GM19463 (cell line): ENCODE data around the gene HOXB3.

Source experiments
- ATAC-seq: cut with Tn5 transposase; IDR thresholded peaks from one replicate; pipeline ENCODE4 v1.9.1; 2021; ENCODE audit warnings: mild to moderate bottlenecking, moderate library complexity; ENCODE audit not compliant: unreplicated experiment

Gene HOXB3

DNA sequence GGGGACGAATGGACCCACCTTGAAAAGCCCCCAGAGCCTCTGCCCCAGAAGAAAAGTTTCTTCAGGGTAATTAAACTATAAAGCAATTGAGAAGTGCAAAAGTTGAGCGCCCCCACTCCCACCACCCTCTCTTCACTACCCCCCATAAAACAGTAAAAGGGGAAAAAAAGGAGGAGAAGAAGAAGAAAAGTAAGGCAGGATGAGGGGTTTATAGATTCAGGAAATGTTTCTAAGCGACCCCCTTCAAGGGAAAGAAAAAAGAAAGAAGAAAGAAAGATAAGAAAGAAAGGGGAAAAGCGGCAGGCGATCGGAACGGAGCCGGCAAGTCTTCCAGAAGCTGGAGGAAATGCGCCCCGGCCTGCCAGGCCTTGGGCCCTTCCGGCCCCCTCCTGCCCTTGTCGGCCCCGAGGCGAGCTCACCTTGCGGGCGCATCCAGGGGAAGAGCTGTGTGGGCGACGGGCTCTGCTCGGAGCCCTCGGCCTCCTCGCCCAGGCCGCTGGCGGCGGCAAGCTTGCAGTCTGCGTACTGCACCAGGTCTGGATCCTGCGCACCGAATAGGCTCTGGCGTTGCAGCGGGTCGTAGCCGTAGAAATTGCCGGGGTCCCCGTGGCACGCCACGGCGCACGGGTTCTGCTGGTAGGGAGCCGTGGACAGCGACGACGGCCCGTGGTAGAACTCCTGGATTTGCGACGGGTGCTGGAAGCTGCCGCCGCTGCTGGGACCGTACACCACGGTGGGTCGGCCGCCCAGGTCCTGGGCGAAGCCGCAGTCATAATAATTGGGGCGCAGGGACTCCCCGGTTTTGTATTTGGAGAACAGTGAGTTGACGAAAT is 24.0 kb upstream of the HOXB3 start:
- no peak for ATAC-seq

DNA sequence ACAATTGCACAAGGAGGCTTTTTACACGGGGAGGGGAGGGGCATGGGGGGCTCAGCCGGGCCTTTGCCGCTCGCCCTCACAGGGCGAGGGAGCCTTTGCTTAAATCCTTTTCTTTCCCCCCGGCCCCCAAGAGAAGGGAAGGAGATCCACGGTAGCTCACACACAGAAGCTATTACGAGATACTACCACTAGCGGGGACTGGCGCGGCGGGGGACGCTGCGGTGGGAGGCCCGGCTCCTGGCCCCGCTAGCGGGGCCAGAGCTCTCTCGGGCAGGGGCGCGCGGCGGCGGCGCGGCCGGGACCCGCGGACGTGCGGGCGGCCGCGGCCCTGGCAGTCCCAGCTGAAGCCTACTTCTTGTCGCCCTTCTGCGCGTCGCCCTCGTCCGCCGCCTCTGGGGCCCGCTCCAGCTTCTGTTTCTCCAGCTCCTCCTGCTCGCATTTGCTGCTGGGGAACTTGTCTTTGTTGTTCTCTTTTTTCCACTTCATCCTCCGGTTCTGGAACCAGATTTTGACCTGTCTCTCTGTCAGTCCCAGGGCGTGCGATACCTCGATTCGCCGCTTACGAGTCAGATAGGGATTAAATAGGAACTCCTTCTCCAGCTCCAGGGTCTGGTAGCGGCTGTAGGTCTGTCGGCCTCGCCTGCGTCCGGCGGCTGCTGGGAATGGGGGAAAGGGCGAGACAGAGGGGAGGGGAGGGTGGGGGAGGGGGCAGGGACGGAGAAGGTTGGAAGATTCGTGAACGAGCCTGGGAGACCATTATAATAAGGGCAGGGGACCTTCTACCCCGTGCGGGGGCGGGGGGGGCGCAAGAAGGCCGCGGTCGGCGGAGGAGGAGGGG is 23.0 kb upstream of the HOXB3 start:
- no peak for ATAC-seq

DNA sequence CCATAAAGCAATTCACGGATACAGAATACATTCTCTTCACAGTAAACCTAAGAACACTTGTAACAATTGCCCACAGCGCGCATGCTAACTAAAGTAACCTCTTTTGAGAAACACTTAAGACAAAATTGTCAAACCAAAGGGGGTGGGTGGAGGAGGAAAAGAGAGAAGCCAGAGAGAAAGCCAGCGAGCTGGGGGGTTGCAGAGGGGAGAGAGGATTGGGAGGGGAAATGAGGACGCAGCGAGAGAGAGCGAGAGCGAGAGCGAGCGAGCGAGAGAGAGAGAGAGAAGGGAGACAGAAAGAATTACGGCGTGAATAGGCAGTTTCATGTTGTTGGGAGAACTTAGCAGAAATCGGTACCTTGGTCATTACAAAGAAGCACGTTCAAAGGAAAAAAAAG is 22.4 kb upstream of the HOXB3 start:
- ATAC-seq, result no peak

DNA sequence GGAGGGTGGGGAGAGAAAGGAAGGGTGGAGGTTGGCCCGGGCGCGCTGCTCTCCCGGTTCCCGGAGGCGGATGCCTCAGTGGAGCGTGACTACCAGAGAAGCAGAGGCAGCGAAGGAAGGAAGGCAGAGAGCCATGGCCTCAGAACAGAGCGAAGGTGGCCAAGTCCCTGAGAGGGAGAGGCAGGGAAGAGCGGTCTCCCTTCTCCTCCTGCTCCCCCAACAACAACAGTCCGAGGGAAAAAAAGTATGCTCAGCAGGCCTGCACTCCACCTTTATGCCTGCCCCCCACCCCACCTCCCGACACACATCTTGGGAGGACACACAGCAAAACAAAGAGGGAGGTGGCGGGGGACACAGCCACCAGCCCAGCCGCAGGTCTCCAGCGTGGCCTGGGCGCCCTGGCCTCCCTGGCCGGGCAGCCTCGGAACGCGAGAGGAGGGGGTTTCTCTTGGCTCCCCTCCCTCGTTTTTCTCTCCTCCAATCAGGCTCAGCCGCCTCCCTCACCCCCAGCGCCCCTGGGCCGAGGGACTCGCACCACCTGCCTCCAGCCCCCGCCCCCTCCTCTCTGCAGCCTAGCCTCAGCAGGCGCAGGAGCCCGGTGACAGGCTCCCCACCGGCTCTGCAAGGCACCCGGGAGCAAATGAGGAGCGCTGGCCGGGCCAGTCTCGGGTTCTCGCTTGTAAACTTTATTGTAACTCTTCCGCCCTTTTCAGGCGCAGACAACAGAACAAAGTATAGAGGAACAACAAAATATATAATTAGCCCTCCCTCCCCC is 21.8 kb upstream of the HOXB3 start:
- no peak for ATAC-seq

DNA sequence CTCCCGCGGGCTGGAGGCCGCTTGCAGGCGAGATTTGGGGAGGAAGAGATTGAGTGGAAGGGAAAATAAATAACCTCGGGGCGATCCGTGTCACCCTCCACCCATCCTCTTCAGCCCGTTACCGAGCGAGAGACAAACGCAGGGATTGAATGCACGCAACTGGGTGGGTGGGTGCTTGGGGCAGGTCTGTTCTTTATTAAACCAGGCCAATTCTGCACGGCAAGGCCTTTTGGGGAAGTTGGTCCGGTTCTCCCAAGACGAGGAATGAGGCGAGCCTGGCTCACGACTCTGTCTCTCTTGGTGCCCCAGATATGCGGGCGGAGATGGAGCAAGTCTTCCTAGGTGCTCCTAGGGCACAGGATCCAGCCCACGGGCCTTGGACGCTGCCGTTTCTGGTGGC is 21.2 kb upstream of the HOXB3 start:
- ATAC-seq, result no peak

DNA sequence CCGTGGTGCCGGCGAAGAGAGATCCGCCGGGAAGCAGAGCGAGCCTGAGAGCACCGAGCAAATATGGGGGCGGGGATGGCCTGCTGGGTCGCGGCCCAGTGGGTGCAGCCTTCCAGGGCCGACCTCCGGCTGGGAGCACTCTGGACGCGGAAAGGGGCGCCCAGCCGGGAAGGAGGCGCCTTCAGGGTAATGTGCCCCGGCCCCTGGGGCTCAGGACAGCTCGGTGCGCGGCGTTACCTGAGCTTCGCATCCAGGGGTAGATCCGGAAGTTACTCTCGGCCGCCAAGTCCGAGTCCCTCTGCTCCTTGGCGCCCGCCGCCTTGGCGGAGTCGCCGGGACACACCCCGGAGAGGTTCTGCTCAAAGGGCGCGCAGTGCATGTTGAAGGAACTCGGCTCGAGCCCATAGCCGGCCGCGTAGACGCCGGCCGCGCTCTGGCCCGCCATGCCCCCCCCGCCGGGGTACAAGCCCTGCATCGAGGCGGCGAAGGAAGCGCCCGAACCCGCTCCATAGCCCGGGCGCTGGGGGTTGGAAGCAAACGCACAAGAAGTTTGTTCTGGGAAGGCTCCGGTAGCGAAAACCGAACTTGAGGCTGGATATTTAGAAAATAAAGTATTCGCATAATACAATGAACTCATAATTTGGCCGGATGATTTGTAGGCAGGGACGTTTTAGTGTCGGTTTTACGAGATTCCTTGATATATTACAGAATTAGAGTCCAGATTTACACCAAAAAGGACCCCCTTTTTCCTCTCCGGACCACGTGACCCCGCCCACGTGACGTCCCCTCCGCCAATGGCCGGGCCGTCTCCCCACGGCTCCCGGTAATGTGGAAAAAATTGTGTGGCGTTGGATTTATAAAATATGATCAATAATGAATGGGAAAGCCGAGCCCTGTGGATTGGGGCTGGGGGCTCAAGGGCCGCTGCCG is 20.5 kb upstream of the HOXB3 start, which contains the start of gene HOXB7:
TSS of gene HOXB7 (minus strand) at position 736 of the 930 bp plus-strand sequence. CDS start at position 637, 99 bp downstream.
- ATAC-seq, result no peak

DNA sequence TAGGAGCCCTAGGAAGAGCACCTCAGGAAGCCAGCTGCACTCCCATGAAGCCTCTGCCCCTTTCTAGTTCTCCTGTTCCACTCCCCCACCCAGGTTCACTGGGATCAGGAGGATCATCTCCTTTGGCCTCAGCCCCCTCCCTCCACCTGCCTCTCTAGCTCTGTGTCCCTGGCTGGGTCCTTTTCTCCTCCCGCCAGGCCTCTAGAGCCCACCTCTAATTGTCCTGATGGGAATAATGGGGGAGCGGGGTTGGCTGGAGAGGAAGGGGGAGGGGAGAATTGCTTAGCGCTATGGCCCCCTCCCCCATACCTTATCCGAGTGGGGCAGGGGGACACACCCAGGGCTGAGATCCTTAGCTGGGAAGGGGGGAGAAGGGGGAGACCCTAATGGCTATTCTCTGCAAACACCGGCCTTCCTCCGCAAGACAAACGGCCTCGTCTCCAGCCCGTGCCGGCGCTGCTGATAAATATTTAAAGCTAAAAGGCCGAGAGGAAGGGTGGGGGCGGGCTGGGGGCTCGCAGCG is 19.8 kb upstream of the HOXB3 start:
- ATAC-seq, result no peak

DNA sequence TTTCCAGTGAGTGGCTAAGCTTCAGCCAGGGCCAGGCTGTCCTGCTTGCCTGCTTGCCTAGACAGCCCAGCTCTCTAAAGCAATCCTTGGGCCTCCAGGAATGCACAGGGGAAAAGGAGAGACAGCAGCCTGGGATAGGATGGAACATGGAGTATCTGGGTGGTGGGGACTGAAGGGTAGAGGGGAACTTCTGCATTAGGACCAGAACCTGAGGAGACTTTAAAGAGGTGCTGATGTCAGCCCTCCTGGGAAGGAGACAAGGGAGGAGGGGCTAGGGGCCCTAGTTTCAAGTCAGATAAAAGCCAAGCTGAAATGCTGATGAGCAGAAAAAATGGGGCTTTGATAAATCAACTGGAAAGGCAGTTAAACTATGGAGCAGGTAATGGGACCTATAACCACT is 19.0 kb upstream of the HOXB3 start:
- no peak for ATAC-seq

DNA sequence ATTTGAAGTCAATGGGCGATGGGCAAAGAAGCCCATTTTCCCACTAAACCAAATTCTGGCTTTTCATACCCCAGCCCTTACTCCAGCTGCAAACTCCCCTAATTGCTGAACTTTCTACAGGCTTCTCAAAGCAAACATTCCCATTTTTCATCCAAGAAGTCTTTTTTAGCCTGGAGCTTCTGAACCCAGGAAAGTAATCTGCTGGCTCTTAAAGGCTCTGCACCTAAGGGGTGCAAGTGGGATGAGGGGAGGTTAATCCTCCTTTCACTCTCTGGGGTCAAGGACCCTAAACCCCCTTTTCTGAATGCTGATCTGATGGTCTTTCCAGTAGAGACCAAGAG is 18.4 kb upstream of the HOXB3 start:
- ATAC-seq, result no peak

DNA sequence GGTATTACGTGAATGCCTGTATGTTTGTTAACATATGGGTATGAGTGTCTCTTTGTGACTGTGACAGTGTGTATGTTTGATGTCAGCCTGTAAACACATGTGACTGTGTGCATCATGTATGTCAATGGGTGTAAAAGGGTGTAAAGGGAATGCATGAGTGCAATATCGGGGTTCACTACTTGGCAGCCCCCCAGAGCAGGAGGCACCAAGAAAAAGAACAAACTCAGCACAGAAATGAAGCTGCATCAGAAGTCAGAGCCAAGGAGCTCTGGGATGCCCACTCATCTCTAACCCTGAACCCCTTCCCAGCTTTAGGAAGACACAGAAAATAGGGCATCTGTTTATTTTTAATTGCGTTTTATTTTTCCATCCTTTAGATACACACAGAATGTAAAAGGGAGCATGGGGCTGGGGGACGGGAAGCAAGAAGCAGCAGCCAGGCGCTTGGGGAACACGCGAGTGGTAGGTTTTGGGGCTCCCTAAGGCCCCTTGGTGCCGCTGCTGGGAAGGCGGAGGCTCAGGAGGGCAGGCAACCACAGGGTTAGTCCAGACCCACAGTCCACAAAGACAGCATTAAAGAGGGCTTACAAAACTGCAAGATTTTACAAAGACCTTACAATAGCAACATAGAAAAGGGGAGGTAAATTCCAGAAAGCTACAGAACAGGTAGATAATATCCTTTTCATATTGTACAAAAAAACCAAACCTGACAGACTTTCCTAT is 17.0 kb upstream of the HOXB3 start:
- ATAC-seq, result no peak

DNA sequence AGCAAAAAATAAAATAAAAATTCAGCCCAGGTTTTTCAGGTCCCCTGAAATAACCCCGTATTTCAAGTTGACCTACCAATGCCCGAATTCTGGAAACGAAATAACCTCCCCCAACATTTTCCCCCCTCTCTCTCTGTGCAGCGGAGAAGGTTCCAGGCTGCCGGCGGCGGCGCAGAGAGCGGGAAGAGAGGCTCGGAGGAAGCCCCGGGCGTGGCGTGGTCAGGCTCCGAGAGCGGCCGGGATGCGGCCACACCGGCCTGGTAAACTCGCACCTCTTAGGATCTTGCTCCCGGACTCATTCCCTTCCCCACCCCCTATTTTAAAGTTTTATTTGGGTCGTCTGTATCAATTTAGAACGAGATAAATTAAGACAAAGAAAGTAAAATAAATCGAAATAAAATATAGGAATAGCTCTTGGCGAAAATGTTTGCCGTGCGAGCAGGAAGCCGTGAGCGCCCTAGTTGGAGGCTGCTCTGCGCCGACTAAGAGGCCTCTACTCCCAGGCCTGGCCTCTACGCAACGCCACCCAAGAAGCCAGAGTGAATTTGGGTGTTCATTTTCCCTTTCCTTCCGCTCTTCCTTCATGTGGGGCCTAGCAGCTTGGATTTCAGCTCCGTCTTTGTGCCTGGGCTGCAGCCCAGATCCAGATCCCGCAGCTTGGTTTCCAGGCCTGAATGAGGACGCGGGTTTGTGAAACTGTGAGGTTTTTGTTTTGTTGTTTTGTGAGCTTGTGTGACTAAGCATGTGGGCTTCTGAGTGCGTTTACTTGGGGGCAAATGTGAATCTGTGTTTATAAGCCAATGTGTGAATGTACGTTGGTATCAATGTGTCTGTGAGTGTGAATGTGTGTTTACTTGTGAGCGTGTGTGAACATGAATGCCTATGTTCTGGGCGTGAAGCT is 16.2 kb upstream of the HOXB3 start:
- no peak for ATAC-seq

DNA sequence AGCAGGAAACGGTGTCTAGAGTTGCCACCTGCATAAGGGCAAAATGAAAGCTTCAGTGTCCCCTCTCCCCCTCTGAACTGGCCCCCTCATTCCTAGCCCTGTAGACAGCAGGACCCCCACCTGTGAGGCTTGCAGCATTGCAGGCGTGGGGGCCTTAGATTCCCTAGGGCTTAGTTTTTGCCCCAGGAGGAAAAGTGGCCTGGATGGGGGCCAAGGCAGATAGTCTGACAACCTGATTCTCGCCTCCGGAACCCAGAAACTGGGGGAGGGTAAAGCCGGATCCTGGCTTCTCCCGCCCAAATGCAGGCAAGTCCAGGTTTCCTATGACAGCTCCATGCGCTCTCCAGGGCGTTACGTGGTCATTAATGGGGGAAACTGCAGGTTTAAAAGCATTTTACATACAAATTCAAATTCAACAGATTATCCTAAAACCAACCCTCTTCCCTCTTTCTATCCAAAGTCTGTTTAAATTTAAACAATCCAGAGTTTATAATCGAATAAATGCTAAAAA is 15.4 kb upstream of the HOXB3 start:
- ATAC-seq, result no peak

DNA sequence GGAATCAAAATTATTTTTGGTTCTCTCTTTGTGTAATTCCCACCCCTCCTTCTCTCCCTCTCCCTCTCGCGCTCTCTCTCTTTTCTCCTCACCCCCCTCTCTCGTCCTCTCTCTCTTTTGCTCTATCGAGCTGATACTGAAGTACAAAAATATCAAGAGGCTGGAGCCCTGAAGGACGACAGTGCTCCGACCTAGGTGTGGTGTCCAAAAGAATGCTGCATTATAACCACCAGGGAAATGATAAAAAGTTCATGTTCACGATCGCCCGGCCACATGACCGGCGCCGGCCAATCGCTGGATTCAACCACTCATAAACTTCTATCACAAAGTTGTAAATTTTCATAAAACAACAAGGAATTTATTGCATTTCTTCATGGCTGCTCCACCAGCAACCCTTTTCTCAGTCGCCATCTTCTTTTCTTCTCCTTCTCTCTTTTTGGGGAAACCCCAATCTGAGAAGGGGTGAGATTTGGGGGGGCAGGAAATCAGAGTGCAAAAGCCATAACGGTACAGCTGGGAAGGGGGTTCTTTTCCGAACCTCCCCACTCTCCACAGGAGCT is 14.8 kb upstream of the HOXB3 start, which contains the start of gene HOXB6:
TSS of gene HOXB6 (minus strand) at position 217 of the 560 bp plus-strand sequence. CDS start 6,836 bp downstream, outside the sequence.
- ATAC-seq, result no peak

DNA sequence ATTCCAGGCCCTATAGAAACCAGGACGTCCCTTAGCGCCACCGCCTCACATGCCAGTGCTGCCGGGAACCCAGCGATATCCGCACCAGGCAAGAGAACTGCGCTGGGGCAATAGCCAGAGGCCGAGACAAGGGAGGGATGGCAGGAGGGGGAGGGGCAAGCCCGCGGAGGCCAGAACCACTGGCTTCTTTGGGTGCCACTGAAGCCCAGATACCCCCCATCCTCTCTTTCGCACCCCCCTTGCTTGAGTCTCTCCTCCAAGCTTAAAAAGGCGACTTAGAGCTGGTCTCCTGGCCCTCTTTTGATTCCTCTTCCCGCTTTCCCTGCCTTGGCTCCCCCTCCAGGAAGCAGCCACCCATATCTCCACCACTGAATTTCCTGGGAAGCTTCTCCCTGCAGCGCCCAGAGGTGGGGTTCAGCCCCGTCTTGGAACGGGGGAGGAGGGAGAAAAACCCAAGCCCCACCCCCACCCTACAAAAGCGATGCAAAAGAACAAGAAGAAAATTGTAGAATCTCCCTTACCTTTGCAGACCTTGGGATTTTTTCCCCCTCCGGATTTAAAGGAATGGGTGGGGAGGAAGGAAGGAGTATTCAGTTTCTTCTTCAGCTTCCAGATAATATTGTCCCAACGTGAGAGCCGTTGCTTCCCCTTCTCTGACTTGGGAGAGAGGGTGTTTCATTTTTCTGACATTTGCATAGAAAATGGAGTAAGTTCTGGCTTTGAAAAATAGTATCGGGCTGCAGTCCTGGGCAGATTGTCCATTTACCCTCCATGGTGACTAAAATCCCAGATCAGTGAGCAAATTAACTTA is 14.1 kb upstream of the HOXB3 start:
- ATAC-seq, result no peak

DNA sequence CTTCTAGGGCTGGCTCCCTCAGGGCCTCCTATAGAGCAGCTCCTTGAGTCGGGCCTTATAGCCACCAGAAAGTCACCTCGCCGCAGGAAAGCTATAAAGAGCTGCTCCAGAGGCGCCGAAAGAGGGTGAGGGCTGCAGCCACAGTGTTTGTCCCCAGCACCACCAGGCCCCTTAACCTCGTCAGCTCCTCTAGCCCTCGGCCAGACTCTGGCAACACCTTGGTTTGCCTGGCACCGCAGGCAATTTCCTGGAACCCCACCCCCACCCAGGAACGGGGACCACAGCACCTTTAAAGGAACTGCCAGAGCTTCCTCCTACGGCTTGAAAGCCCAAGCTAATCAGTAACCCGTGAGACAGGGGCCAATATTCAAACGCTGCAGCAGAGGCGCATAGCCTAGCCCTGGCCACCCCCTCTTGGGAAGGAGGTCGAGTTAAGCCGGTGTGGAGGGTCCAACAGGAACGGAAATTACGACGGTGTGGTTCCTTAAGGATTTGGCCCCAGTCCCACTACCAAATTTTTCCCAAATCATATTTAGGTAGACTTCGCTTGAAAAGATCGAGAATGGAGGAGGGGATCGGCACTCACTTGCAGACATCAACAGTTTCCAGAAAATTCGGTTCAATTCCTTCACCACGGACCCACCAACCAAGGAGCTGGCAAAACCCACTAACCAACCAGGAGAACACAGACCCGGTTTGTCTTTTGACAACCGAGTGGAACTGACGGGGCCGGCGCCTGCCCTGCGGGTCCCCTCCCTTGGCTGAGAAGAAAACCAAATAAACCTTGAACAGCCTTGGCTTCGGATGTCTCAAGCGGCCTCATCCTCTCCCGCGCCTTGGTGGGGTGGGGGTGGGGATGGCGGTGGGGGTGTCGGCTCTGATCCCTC is 11.7 kb upstream of the HOXB3 start:
- no peak for ATAC-seq

DNA sequence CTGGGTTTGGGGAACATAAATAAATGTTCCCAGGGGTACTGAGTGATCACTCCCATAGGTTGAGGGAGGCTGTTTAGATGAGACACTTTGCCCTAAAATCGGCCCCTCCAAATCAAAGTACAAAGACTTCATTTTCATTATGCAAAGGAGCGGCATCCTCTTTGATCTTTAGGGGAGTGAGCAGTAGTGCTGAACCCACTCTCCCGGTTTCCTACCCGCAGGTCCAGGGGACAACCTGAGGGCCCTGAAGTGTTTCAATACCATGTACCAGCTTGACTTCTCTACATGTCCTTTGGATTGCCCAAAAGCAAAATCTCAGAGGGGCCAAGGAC is 11.1 kb upstream of the HOXB3 start:
- ATAC-seq, result no peak
